Inflammatory macrophage (primary cell): ENCODE results near the gene GSC2.
A peak's percentile ranks its signal among the peaks of the same experiment; 100 is the strongest.

Source experiments
- DNase-seq, 2 donors: peaks; one replicate each; pipeline ENCODE4 v3.0.0-alpha.2; 2020 to 2022
- total RNA-seq, 18 experiments: gene quantifications; one replicate each; lab custom pipeline; 2026; ENCODE audit warnings: mixed read lengths in 6 of 18, inconsistent platforms in 2 of 18; lab: John Stamatoyannopoulos, UW

GSC2 gene
- 0 to 0.06 (median 0) reads per million in 18 experiments for total RNA-seq

DNA sequence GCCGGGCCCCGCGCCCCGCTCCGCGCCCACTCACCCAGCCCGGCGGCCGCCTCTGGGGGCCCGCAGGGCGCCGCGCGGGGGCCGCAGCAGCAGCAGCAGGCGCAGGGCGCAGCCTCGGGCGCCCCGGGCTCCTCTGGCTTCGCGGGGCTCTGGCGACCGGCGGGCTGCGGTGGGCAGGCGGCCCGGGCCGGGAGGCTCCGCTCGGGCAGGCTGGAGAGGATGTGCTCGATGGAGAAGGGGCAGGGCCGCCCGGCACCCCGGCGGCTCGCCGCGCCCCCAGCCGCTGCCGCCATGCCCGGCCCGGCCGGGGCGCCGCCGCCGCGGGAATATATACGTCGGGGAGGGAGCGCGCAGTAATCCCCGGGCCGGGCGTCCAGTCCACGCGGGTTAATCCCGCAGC lies at the start of gene GSC2:
TSS of gene GSC2 (minus strand) at position 302 of the 400 bp plus-strand sequence. CDS start at position 293, 9 bp downstream.
- no peak for DNase-seq

DNA sequence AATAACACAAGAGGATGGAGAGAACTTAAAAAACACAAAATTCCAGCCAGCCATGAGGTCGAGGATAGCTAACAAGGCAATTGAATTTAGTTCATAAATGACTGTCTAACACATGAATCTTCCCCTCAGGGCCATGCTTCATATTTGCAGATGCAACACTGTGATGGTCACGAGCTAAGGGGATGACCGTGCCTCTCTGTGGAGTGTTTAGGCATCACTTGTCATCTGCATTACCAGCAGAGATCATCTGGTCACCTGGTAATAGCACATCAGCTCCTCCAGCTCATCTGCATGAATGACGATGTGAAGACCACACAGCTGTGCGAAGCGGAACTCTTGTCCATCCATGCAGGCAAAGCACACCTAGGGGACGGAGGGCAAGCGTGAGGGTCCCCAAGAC lies 49.4 kb upstream of the GSC2 start:
- DNase-seq, result no peak

GRCh38 chr22:19197997-19198865 lies 48.1 kb upstream of the GSC2 start:
- DNase-seq, result no peak

DNA sequence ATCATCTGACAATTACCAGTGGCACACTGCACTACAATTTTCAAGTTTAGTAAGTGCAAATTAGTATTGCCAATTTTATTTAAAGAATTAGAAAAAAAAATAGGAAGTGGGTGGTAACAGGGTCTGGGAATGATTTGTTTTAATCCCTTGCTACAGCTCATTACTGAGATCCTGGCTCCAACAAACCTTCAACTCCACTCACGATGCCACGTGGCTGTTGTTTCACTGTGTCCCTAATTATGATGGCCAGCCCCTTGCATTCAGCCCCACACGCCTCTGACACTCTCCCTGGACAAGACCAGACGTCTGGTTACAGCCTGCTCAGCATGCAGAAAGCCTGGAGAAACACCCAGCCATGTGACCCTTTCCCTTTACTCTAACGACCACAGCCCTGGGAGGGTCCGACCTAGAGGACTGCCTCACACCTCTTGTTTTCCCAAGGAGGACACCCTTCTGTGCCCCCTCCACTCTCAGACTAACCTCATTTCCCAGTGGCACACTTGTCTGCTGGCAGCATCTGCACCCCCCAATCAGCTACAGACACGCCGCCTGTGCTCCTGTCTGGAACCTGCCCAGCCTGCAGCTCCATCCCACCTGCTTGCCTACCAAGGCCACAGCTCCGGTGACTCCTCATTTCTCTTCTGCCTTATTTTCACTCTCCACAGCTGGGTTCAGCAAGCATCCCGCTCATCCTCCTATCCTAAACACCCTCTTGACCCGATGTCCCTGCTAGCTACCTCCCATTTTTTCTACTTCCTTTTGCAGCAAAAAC lies 46.9 kb upstream of the GSC2 start:
- no peak for DNase-seq

GRCh38 chr22:19195796-19196731 lies 46.0 kb upstream of the GSC2 start:
- DNase-seq, result peak in 1 of 2 donors; percentile 34

DNA sequence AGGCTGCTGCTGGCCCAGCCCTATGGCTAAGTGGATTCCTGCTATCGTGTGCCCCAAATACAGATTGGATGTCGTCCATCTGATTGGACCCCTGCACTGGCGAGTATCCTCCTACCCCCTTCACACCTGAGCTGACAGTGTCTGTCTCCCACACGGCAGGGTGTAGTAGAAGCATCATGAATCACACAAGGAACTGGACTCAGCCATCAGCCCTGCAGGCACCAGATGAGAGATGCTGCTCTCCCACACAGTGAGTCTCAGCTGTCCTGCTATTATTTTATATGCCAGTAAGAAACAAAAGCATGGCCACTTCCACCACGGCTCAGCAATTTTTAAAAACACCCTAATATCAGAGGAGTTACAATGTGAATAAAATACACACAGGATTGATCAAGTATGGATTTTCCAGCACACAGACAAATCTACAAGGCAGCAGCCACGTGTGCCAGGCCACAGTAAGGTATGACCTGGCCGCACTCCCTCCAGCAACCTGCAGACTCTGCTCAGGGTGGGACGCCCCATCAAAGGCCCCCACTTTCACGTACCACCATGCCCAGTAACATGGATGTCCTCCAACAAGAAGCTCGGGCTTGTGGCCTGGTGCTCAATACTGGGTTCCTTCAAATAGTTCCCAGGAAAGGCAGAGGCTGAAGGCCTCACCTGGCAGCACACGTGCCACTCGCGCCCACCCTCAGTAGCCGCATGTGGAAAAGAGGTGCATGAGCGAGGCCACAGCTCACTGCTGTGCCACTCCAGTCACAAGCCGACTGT lies 44.9 kb upstream of the GSC2 start:
- DNase-seq, result no peak

GRCh38 chr22:19193879-19194278 lies 43.8 kb upstream of the GSC2 start:
- DNase-seq, result no peak

- no peak for DNase-seq
These were observed 37.8 kb upstream of the GSC2 start for GRCh38 chr22:19187716-19188563.

GRCh38 chr22:19184276-19184997 lies 34.3 kb upstream of the GSC2 start:
- DNase-seq, result no peak

- DNase-seq, result no peak
These were observed 33.1 kb upstream of the GSC2 start for GRCh38 chr22:19183216-19183615.

DNA sequence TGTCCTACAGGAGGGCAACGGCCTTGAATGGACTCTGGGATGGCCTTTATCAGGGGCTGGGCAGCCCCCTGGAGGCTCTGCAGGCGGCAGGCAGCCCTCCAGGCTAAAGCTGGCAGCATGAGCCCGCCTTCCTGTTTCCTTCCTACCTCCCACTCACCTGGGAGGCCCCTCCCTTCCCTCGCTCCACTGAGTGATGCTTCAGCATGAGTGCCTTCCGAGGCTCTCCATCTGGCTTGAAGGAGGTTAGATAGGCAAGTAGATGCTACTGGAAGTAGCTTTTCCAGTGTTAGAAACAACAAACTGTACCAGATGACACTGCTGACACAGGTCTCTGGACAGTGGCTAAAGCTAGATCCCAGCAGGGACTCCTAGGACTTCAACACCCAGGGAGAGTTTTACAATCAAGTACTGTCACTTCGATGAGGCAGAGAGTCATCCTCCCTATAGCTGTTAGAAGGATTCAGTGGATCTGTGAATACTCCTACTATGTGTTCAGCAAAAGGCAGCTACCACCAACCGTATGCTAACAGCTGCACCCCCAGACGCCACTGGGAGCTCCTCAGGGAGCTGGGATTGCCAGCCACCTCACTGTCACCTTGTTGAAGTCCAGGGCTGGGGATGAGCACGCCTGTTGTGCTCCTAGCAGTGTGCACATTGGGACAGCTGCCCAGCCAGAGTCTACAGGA lies 32.5 kb upstream of the GSC2 start:
- DNase-seq, result no peak

- DNase-seq, result no peak
These were observed 31.8 kb upstream of the GSC2 start for GRCh38 chr22:19181786-19182471.

DNA sequence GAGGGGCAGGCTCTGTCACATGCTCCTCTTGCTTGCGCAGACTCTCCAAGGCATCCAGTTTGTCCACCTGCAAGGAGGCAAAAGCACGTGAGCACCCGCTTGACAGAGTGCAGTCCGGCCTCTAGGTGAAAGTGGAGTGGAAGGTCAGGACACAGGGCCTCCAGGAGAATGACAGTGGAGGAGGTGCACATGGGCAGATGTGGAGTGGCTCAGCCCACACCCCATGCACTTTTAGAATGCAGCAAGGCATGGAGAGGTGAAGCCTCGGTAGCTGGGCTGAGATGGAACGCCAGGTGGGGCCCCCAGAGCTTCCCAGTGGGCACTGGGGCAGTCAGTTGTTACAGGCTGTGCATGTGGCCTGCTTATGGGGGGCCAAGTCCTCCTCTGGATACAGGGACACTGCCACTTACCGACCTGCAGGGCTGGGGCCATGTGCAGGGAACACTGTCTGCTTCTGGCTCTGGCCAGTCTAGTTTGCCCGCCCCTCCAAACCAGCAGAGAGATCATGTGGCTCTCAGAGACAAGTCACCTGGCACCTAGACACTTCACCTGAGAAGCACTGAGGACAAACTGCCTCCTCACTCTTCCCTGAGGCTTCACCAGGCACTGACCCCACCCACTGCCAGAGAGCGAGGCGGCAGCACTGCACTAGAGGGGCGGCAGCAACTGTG lies 30.8 kb upstream of the GSC2 start:
- no peak for DNase-seq

DNA sequence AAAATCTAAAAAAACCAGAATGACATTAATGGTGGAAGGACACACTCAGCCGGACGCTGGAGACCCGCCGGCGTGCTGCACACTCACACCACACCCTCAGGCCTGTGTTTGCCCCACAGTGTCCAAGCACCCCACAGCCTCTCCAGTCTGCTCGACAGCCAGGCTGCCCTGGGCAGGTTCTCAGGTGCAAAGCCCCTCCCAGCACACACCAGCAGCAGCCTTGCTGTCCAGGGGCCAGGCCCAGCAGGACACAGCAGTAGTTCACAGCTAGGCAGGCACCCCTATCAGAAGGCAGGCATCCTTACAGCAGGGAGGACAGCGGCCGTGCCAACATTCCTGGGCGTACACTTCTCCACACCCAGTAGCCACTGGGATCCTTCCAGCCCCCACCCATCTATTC lies 30.1 kb upstream of the GSC2 start:
- DNase-seq, result no peak

DNA sequence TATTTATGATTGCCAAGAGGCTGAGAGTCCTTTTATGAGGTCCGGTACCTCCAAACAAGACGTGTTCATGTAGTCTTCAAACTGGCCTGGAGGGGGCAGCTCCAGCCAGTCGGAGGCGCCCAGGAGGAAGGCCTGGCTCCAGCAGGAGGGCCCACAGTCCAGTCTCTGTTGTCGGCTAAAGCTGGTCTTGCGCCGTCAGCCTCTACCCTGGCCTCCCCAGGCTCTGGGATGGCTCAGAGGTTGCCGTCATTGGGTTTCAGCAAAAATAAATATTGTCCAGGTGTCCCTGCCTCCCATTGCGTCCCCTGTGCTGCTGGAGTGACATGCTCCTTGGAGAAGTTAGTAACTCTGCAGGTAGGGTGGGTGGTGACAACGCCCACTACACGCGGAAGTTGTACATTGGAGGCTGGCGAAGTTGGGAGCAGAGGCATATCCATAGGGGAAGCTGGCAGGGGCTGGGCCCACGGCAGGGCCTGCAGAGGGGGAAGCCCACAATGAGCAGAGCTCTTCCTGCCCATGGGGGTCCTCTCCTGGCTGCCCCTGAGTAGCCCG lies 29.5 kb upstream of the GSC2 start:
- peak; percentile 57 to 85 for DNase-seq

DNA sequence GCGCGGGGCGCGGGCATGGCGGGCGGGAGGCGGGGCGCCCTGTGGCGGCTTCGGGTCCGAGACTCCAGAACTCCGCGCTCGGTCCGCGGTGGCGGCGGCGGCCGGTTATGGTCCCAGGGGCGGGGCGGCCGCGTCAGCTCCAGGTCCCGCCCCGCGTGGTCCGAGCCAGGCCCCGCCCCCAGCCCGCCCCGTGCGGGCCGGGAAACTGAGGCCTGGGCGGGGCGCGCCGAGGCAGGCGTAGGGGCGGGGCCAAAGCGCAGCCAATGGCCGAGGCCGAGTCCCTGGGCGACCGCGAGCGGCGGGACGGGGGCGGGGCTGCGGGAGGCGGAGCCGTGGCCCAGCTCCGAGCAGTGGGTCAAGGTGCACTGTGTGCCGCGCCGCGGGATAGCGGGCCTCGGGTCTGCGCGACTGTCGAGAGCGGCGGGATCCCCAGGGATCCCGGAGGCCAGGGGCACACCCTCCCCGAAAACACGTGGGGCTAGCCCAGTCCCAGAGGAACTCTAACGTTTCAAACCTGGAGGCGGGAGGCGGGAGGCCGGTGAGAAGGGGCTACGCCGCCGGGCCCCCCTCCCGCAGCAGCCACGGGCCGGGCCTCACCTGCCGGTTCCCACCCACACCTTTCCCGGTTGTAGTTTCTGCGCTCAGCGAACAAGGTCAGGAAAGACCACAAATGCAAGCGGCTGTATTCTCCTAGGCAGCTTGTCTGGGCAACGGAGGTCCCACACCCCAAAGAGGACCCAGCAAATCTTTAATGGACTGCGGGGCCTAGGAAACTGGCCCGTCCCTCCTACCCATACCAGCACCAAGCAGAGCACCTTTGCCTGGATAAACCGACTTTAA lies 28.8 kb upstream of the GSC2 start, which contains the start of gene SLC25A1:
TSS of gene SLC25A1 (minus strand) at position 80 of the 840 bp plus-strand sequence. CDS start at position 17, 63 bp downstream.
- DNase-seq, result peak; percentile 92 to 95
